ENCODE data around the gene KLHL28. TPM values are rescaled to one million over a fixed set of nuclear protein-coding genes. Genes with fewer than 3 reads are reported as not detected.

KLHL28 gene
- 11.1 and 11.8 TPM in 2 replicates for total RNA-seq

DNA sequence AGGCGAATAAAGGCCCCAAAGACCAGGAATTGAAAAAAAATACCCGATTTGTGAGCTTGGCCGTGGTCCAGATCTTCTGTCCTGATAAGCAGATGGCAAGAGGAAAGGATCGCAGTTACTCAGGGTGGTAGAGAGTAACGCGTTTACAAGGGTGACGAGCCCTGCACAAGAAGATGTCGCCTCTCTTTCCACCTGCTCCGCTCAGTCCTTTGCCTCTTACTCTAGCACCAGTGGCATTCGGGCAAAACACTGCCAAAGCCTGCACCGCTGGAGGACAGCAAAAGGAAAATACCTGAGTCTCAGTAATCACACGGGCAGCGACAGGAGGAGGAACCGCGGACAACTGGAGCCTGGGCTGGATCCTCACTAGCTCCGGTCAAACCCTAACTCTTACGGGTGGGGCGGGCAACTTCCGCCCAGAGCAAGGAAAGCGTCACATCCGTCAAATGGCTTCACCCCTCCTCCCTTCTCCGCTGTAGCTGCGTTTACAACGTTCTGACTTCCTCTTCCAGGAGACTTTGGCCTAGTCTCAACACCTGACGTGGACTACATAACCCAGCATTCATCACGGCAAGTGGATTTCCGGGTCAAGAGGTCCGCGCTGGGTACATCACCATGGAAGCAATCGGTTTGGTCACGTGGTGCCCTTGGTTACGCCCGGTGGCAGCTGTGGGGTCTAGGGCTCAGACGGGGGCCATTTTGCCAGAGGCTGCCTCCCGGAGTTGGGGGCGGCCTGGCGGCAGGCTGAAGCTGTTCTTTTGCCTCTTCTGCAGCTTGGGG, at the start of gene KLHL28, which contains the start of gene TOGARAM1:
TSS of gene KLHL28 (minus strand) at position 394 of the 780 bp plus-strand sequence. CDS start 16,019 bp downstream, outside the sequence.
TSS of gene TOGARAM1 (plus strand) at position 637 of the 780 bp plus-strand sequence. CDS start 232 bp downstream, outside the sequence.

Other genes starting within 250 kb of the KLHL28 start
- 16.3 and 22.0 TPM in 2 replicates for gene TOGARAM1, start 243 bp upstream of the KLHL28 start, total RNA-seq
- 25.8 and 26.8 TPM in 2 replicates for gene PRPF39, start 122.2 kb upstream of the KLHL28 start, total RNA-seq
- gene FKBP3, start 172.5 kb upstream of the KLHL28 start, total RNA-seq, result 17.8 and 23.0 TPM in 2 replicates
- gene FANCM, start 174.0 kb upstream of the KLHL28 start, total RNA-seq, result 7.2 and 7.8 TPM in 2 replicates